ENCODE data around the gene CCP110. TPM values are rescaled to one million over a fixed set of nuclear protein-coding genes. Genes with fewer than 3 reads are reported as not detected.

Gene CCP110
- total RNA-seq, 1 experiment from 2014 or later: 21.6 TPM

DNA sequence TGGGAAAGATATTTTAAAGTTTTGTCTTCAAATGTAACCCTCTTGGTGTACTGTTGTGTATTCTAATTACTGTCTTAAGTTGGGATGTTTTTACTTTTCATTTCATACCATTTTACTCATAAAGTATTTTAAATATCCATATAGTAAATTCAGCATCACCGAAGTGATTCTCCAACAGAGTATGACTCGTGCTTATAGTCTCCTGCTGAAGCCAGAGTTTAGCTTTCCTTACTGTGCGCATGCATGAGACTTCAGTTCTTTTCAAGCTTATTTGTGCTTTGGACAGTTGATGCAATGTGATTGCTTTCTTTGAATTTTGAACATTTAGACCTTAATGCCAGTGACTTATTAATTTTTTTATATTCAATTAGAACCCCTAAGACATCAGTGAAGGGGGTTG, 24.4 kb downstream of the CCP110 start:
- Histone ChIP-seq H4K5ac (ENCODE audit: insufficient read length, low read depth, low read length) (no peak overlapping the region), H4K20me1 (ENCODE audit: control insufficient read depth, insufficient read depth, insufficient read length) (no peaks in the 10 kb centered on the region), H3T11ph (ENCODE audit: low read length) (no peak overlapping the region), H3K79me2 (ENCODE audit: insufficient read depth, low read length) (no peaks in the 10 kb centered on the region), H3K9me3 (ENCODE audit: control insufficient read depth, low read depth, low read length) (no peaks in the 10 kb centered on the region), H3K18ac (ENCODE audit: insufficient read length, low read depth, low read length) (no peak overlapping the region), H3K23me2 (ENCODE audit: insufficient read length, low read depth, low read length, poor library complexity, severe bottlenecking) (no peaks in the 10 kb centered on the region), H3K23ac (ENCODE audit: insufficient read length, low read depth, low read length) (no peak overlapping the region), H3K9ac (ENCODE audit: extremely low read depth, insufficient read length, low read length) (no peak overlapping the region), H3K14ac (ENCODE audit: insufficient read depth, low read length) (no peak overlapping the region), H2BK20ac (ENCODE audit: low read depth, low read length, poor library complexity, severe bottlenecking) (no peak overlapping the region), H4K91ac (ENCODE audit: insufficient read length, low read depth, low read length) (no peak overlapping the region), H3K4me1 (ENCODE audit: insufficient read depth, low read length) (no peaks in the 10 kb centered on the region), H3K27ac (ENCODE audit: insufficient read length, low read depth, low read length) (no peak overlapping the region), H2BK12ac (ENCODE audit: insufficient read length, low read depth, low read length) (no peak overlapping the region), H3K79me1 (ENCODE audit: insufficient read depth, low read depth, low read length, poor library complexity, severe bottlenecking) (no peaks in the 10 kb centered on the region), H2BK120ac (ENCODE audit: low read depth, low read length, poor library complexity, severe bottlenecking) (no peak overlapping the region), H3K27me3 (ENCODE audit: insufficient read depth, low read length) (no peaks in the 10 kb centered on the region), H2BK5ac (ENCODE audit: insufficient read length, low read length) (no peak overlapping the region), H2BK15ac (ENCODE audit: low read depth, low read length) (no peak overlapping the region), H3K4me2 (ENCODE audit: insufficient read depth, insufficient read length, low read length) (no peak overlapping the region), H3K56ac (ENCODE audit: insufficient read length, low read depth, low read length) (no peak overlapping the region), H3K4ac (ENCODE audit: low read depth, low read length) (no peak overlapping the region), H2AFZ (ENCODE audit: low read length) (no peak overlapping the region), H4K8ac (replicated peaks; ENCODE audit: insufficient read length, low read depth, low read length) (no peak overlapping the region), H2AK5ac (ENCODE audit: insufficient read length, low read length) (no peak overlapping the region)
- H3K36me3 Mint-ChIP-seq (ENCODE audit: insufficient read depth in 1 of 3, low read depth in 3 of 3): peaks cover 10 to 51% (median 19%) of the 10 kb centered on the region in 3 experiments
- TF ChIP-seq, protein P1, sequence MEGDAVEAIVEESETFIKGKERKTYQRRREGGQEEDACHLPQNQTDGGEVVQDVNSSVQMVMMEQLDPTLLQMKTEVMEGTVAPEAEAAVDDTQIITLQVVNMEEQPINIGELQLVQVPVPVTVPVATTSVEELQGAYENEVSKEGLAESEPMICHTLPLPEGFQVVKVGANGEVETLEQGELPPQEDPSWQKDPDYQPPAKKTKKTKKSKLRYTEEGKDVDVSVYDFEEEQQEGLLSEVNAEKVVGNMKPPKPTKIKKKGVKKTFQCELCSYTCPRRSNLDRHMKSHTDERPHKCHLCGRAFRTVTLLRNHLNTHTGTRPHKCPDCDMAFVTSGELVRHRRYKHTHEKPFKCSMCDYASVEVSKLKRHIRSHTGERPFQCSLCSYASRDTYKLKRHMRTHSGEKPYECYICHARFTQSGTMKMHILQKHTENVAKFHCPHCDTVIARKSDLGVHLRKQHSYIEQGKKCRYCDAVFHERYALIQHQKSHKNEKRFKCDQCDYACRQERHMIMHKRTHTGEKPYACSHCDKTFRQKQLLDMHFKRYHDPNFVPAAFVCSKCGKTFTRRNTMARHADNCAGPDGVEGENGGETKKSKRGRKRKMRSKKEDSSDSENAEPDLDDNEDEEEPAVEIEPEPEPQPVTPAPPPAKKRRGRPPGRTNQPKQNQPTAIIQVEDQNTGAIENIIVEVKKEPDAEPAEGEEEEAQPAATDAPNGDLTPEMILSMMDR (conservative IDR thresholded peaks at IDR 0.05): no peak
- H3K27ac Mint-ChIP-seq: no peak overlapping the region
- H3K4me3 Mint-ChIP-seq: no peak overlapping the region
- DNase-seq: no peak
- no peaks in the 10 kb centered on the region for H3K27me3 Mint-ChIP-seq (ENCODE audit: low read depth)
- H3K4me1 Mint-ChIP-seq: no peaks in the 10 kb centered on the region
- no peaks in the 10 kb centered on the region for H3K9me3 Mint-ChIP-seq
- no CpG with 5 or more reads among the region's 3 CpGs for WGBS (ENCODE audit: extremely low coverage, insufficient read length, low lambda C conversion rate)

All from H9 (cell line).